ENCODE data around the gene C5.
A peak's percentile ranks its signal among the peaks of the same experiment; 100 is the strongest.
"Not testable (repeated sequence)": the region's sequence is repeated elsewhere in the genome, so short reads cannot be mapped to it uniquely, and the experiment has no call there.

C5 gene

GRCh38 chr9:121050128-121050988 is at the start of gene C5:
Gene C5, minus strand, starts transcription at chr9:121050275. Its CDS starts 29 bp downstream, at chr9:121050246.
- DNase-seq: no peak

GRCh38 chr9:121098567-121099198 is 48.6 kb upstream of the C5 start:
- DNase-seq: no peak

- DNase-seq: no peak
Measured at GRCh38 chr9:121095057-121095456, 45.0 kb upstream of the C5 start.

GRCh38 chr9:121090743-121091142 is 40.7 kb upstream of the C5 start:
- not testable (repeated sequence) for DNase-seq

GRCh38 chr9:121088576-121088975 is 38.5 kb upstream of the C5 start:
- no peak for DNase-seq

GRCh38 chr9:121085661-121086060 is 35.6 kb upstream of the C5 start:
- no peak for DNase-seq

GRCh38 chr9:121082075-121082474 is 32.0 kb upstream of the C5 start:
- no peak for DNase-seq

GRCh38 chr9:121075251-121076036 is 25.4 kb upstream of the C5 start:
- no peak for DNase-seq

- DNase-seq: peak; percentile 78 to 93
Measured at GRCh38 chr9:121074370-121075250, 24.5 kb upstream of the C5 start, which contains the start of gene CNTRL. Gene CNTRL, plus strand, starts transcription at chr9:121074955. Its CDS starts 13,372 bp downstream, at chr9:121088327.

GRCh38 chr9:121073038-121073437 is 23.0 kb upstream of the C5 start:
- no peak for DNase-seq

- peak; percentile 17 to 47 for DNase-seq
Measured at GRCh38 chr9:121071756-121072421, 21.8 kb upstream of the C5 start.

- no peak for DNase-seq
Measured at GRCh38 chr9:121071370-121071755, 21.3 kb upstream of the C5 start.

- DNase-seq: no peak
Measured at GRCh38 chr9:121069396-121069795, 19.3 kb upstream of the C5 start.

- no peak for DNase-seq
Measured at GRCh38 chr9:121067640-121068039, 17.6 kb upstream of the C5 start.

GRCh38 chr9:121066850-121067249 is 16.8 kb upstream of the C5 start:
- DNase-seq: no peak

- DNase-seq: peak; percentile 90 to 98
Measured at GRCh38 chr9:121059998-121060636, 10.0 kb upstream of the C5 start.

- no peak for DNase-seq
Measured at GRCh38 chr9:121059513-121059912, 9.4 kb upstream of the C5 start.

GRCh38 chr9:121057821-121058220 is 7.7 kb upstream of the C5 start:
- no peak for DNase-seq

- DNase-seq: no peak
Measured at GRCh38 chr9:121055642-121056143, 5.6 kb upstream of the C5 start.

- DNase-seq: no peak
Measured at GRCh38 chr9:121053544-121053943, 3.5 kb upstream of the C5 start.

- no peak for DNase-seq
Measured at GRCh38 chr9:121048618-121049017, 1.5 kb downstream of the C5 start.

Data from NCI-H524 (cell line).